Gastroesophageal sphincter (tissue), 3 donors: Measurements from ENCODE around the gene NXF1.

ENCODE experiments used
- CTCF ChIP-seq, 4 experiments: fragments of 200-600 bp in 2 of 4; fragments of 450-650 bp in 2 of 4; sonication (generic) in 1 of 4; IDR thresholded peaks; one replicate each; pipeline ENCODE4 v1.5.1; 2017 to 2019; ENCODE audit warnings: antibody characterized with exemption in 4 of 4, mild to moderate bottlenecking in 2 of 4, moderate library complexity in 2 of 4
- EP300 ChIP-seq: sonication (generic); formaldehyde crosslinking; IDR thresholded peaks from one replicate; pipeline ENCODE4 v1.6.1; 2017; ENCODE audit warnings: antibody characterized with exemption, mild to moderate bottlenecking
- POLR2A ChIP-seq, 2 donors: fragments of 450-650 bp; IDR thresholded peaks; one replicate each; pipeline ENCODE4 v1.6.1; 2017; ENCODE audit warnings: antibody characterized with exemption in 2 of 2, mild to moderate bottlenecking in 2 of 2, moderate library complexity in 1 of 2
- POLR2AphosphoS5 ChIP-seq: sonication (generic); formaldehyde crosslinking; IDR thresholded peaks from one replicate; pipeline ENCODE4 v1.6.1; 2017; ENCODE audit warnings: antibody characterized with exemption

- TF ChIP-seq POLR2A (IDR thresholded peaks at IDR 0.05): no peak
- TF ChIP-seq CTCF (IDR thresholded peaks at IDR 0.05): no peak
- TF ChIP-seq POLR2AphosphoS5: no peak
- no peak for TF ChIP-seq EP300
Observed at GRCh38 chr11:62774407-62774806, 30.8 kb downstream of the NXF1 start.
